ENCODE data around the gene GANC.
A peak's percentile ranks its signal among the peaks of the same experiment; 100 is the strongest.

Gene GANC

DNA sequence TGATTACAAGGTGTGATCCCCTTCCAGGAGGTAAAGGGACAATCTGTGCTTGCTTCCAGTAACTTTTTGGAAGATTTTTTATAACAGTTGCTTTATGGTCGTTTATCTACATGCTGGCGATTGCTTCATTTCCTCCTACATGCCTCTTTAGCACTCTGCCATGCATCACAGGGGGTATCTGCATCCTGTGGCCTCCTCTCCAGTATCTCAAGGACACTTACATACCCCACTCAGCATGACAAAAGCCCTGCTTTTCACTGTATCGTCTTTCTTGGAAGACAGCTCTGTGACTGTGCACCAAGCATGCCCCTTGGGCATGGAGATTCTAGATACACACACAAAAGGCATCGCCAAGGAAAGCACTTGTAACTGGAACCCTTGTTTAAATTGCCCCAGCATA lies 111.6 kb downstream of the GANC start:
- Histone ChIP-seq H4K20me1 (ENCODE audit: insufficient read depth) (no peaks in the 10 kb centered on the region), H3K4me3 (IDR thresholded peaks at IDR 0.05; ENCODE audit: insufficient read depth, low read depth, low read length) (no peak overlapping the region), H3K27ac (no peak overlapping the region), H3K79me2 (ENCODE audit: insufficient read depth, low read depth) (no peaks in the 10 kb centered on the region), H3K4me1 (ENCODE audit: low read depth, poor library complexity, severe bottlenecking) (no peaks in the 10 kb centered on the region), H3K27me3 (ENCODE audit: insufficient read depth, low read depth) (no peaks in the 10 kb centered on the region), H3K9ac (no peak overlapping the region), H3K36me3 (ENCODE audit: insufficient read depth) (no peaks in the 10 kb centered on the region), H2AFZ (ENCODE audit: low read depth) (no peak overlapping the region), H3K4me2 (no peak overlapping the region)
- TF ChIP-seq, protein P1, sequence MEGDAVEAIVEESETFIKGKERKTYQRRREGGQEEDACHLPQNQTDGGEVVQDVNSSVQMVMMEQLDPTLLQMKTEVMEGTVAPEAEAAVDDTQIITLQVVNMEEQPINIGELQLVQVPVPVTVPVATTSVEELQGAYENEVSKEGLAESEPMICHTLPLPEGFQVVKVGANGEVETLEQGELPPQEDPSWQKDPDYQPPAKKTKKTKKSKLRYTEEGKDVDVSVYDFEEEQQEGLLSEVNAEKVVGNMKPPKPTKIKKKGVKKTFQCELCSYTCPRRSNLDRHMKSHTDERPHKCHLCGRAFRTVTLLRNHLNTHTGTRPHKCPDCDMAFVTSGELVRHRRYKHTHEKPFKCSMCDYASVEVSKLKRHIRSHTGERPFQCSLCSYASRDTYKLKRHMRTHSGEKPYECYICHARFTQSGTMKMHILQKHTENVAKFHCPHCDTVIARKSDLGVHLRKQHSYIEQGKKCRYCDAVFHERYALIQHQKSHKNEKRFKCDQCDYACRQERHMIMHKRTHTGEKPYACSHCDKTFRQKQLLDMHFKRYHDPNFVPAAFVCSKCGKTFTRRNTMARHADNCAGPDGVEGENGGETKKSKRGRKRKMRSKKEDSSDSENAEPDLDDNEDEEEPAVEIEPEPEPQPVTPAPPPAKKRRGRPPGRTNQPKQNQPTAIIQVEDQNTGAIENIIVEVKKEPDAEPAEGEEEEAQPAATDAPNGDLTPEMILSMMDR (conservative IDR thresholded peaks at IDR 0.05; ENCODE audit: low read depth, low read length), result no peak

DNA sequence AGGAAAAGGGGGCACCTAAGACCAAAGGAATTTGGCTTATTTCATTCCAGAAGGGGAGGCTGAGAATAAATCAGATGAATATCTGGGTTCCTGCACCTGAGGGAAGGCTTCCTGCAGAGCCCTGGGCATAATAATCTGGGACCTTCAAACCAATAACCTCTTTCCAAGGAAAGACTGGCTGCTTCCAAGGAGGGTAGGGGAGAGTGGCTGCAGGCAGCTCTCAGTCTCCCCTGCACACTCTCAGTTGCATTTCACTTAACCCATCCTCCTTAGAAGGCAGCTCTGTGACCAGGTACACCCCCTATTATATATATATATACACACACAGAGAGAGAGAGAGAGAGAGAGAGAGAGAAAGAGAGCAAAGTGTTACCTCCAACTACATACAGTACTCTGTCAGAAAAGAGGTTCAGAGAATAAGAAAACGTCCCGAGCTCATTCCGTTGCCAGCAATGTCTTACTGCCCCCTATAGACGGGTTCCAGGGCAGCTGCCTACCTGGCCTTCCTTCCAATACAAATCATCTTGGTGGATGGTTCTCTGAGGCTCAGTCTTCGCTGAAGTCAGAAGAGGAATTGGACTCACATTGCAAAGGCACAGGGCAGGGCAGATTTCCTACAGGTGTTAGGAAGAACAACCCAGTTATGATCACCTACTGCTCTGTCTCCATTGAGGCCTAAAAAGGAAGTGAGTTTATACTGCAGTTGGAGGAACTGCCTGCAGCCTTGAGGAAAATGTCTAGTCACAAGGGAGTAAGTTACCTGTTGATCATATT lies 112.4 kb downstream of the GANC start:
- Histone ChIP-seq H2AFZ (ENCODE audit: low read depth) (no peak overlapping the region), H3K36me3 (ENCODE audit: insufficient read depth) (no peaks in the 10 kb centered on the region), H3K4me1 (ENCODE audit: low read depth, poor library complexity, severe bottlenecking) (no peaks in the 10 kb centered on the region), H3K4me2 (no peak overlapping the region), H3K27me3 (ENCODE audit: insufficient read depth, low read depth) (no peaks in the 10 kb centered on the region), H3K4me3 (IDR thresholded peaks at IDR 0.05; ENCODE audit: insufficient read depth, low read depth, low read length) (no peak overlapping the region), H3K9ac (no peak overlapping the region), H4K20me1 (ENCODE audit: insufficient read depth) (no peaks in the 10 kb centered on the region), H3K27ac (no peak overlapping the region), H3K79me2 (ENCODE audit: insufficient read depth, low read depth) (no peaks in the 10 kb centered on the region)
- TF ChIP-seq, protein P1 (conservative IDR thresholded peaks at IDR 0.05; ENCODE audit: low read depth, low read length), result peak; percentile 50

GRCh38 chr15:42385980-42386700 lies 113.1 kb downstream of the GANC start:
- no peak overlapping the region for H3K9ac ChIP-seq
- no peak overlapping the region for H2AFZ ChIP-seq (ENCODE audit: low read depth)
- no peaks in the 10 kb centered on the region for H3K36me3 ChIP-seq (ENCODE audit: insufficient read depth)
- no peak overlapping the region for H3K27ac ChIP-seq
- H4K20me1 ChIP-seq (ENCODE audit: insufficient read depth), result no peaks in the 10 kb centered on the region
- no peaks in the 10 kb centered on the region for H3K79me2 ChIP-seq (ENCODE audit: insufficient read depth, low read depth)
- no peaks in the 10 kb centered on the region for H3K4me1 ChIP-seq (ENCODE audit: low read depth, poor library complexity, severe bottlenecking)
- no peaks in the 10 kb centered on the region for H3K27me3 ChIP-seq (ENCODE audit: insufficient read depth, low read depth)
- H3K4me2 ChIP-seq, result no peak overlapping the region
- TF ChIP-seq, protein P1 (conservative IDR thresholded peaks at IDR 0.05; ENCODE audit: low read depth, low read length), result no peak
- H3K4me3 ChIP-seq (IDR thresholded peaks at IDR 0.05; ENCODE audit: insufficient read depth, low read depth, low read length), result no peak overlapping the region

DNA sequence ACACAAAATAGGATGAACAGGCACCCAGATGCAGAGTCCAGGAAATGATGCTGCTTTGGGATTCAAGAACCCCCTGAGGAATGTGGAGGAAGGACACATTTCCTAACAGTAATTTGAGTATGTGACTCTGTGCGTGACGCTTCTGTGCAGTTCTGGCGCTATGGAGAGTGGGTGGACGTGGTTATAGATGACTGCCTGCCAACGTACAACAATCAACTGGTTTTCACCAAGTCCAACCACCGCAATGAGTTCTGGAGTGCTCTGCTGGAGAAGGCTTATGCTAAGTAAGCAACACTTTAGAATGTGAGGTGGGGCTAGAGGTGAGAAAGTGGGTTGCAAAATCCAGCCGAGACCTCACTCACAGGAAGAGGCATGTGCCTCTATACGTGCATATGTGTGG lies 114.6 kb downstream of the GANC start:
- Histone ChIP-seq H3K4me2 (no peak overlapping the region), H3K79me2 (ENCODE audit: insufficient read depth, low read depth) (no peaks in the 10 kb centered on the region), H3K4me1 (ENCODE audit: low read depth, poor library complexity, severe bottlenecking) (no peaks in the 10 kb centered on the region), H3K4me3 (IDR thresholded peaks at IDR 0.05; ENCODE audit: insufficient read depth, low read depth, low read length) (no peak overlapping the region), H3K9ac (no peak overlapping the region), H3K27ac (no peak overlapping the region), H2AFZ (ENCODE audit: low read depth) (no peak overlapping the region), H3K27me3 (ENCODE audit: insufficient read depth, low read depth) (no peaks in the 10 kb centered on the region), H4K20me1 (ENCODE audit: insufficient read depth) (no peaks in the 10 kb centered on the region), H3K36me3 (ENCODE audit: insufficient read depth) (no peaks in the 10 kb centered on the region)
- TF ChIP-seq, protein P1 (conservative IDR thresholded peaks at IDR 0.05; ENCODE audit: low read depth, low read length), result no peak

All from KMS-11 (cell line).